Effector memory CD4-positive, alpha-beta T cell (primary cell): ENCODE measurements around the gene CLBA1.
A peak's percentile ranks its signal among the peaks of the same experiment; 100 is the strongest.

Experiments
- DNase-seq, 3 donors: peaks; one replicate each; pipeline ENCODE4 v3.0.0-alpha.2; 2020
- H3K27ac ChIP-seq: 2 replicates; pipeline ENCODE4 v1.7.0; 2013; ENCODE audit warnings: mild to moderate bottlenecking, low read length, moderate library complexity; ENCODE audit not compliant: insufficient read depth, poor library complexity, severe bottlenecking
- H3K27me3 ChIP-seq: replicated peaks from 2 replicates; pipeline ENCODE4 v1.7.0; 2013; ENCODE audit warnings: mild to moderate bottlenecking, low read length; ENCODE audit not compliant: insufficient read depth, control insufficient read depth, poor library complexity, severe bottlenecking
- H3K36me3 ChIP-seq: 2 replicates; pipeline ENCODE4 v1.7.0; 2013; ENCODE audit warnings: mild to moderate bottlenecking, low read length, moderate library complexity; ENCODE audit not compliant: control insufficient read depth, insufficient read depth
- H3K4me1 ChIP-seq: 2 replicates; pipeline ENCODE4 v1.7.0; 2013; ENCODE audit warnings: low read length, mild to moderate bottlenecking; ENCODE audit not compliant: control insufficient read depth, insufficient read depth, poor library complexity, severe bottlenecking
- H3K4me3 ChIP-seq: 2 replicates; pipeline ENCODE4 v1.7.0; 2013; ENCODE audit warnings: low read length, low read depth, mild to moderate bottlenecking; ENCODE audit not compliant: insufficient read depth, poor library complexity, severe bottlenecking
- H3K9me3 ChIP-seq: 2 replicates; pipeline ENCODE4 v1.7.0; 2013; ENCODE audit warnings: mild to moderate bottlenecking, low read length, moderate library complexity; ENCODE audit not compliant: control insufficient read depth
- total RNA-seq, 3 donors: gene quantifications; one replicate each; lab custom pipeline; 2026; lab: John Stamatoyannopoulos, UW

CLBA1 gene
- 2.7 to 3.5 (median 3.1) reads per million in 3 donors for total RNA-seq

DNA sequence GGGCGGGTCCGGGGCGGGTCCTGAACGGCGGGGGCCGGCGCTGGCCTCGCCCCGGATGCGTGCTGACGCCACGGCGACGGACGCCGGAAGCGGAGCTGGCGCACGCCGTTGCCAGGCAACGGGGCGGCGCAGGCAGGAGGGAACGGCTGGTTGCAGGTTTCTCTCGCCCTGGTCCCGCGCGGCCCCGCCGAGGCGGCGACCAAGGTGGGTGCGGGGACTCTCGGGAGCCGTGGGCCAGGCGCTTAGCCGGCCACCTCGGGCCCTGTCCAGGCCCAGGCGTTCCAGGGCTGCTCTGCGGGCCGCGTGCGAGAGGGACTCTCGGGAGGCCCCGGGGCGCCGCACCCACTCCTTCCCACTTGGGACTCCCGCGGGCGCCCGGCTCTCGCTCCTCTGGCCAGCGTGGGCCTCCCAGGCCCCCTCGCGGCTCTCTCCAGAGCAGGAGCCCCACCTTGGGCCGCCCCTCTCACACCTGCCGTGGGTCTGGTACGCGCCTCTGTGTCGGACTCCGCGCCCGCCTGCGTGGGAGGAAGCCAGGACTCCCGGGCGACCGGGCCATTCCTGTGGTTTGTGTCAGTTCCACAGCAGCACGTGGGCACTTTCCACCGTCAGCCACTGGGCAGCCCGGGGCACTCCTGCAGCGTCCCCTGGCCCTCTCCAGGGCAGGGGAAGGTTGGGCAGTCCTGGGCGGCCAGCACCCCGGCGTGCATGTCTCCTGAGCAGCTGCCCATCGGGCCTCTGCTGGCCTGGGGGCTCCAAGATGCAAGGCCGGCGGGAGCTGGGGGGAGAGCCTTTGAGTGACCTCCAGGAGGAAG, at the start of gene CLBA1:
Gene CLBA1 (plus strand): TSS at position 114 of the 812 bp plus-strand sequence. CDS start 644 bp downstream, at position 758.
- Histone ChIP-seq H3K4me1 (peaks cover 6% of the 10 kb centered on the region), H3K27me3 (no peaks in the 10 kb centered on the region), H3K4me3 (peak within 1 kb of the TSS; percentile 66), H3K27ac (peak within 1 kb of the TSS; percentile 69), H3K36me3 (no peaks in the 10 kb centered on the region), H3K9me3 (no peaks in the 10 kb centered on the region)
- peak; percentile 81 to 83 (median 82) for DNase-seq

DNA sequence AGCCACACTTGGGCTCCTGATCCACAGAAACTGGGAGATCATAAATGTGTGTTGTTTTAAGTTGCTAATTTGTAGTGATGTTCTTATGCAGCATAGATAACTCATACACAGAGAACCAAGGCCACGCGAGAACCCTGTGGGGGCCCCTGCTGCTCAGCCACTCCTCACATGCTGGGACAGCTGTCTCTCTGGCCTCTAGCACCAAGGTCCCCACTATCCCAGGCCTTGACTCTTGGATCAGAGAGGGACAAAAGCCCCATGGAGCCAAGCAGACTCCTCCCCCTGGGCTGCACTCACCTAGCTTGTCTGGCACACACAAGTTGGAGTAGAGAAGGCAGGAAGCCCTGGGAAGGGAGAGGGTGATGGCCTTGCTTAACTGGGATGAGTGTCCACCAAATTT, 49.6 kb upstream of the CLBA1 start:
- no peaks in the 10 kb centered on the region for H3K9me3 ChIP-seq
- no peak overlapping the region for H3K4me3 ChIP-seq
- H3K4me1 ChIP-seq: peaks cover 9% of the 10 kb centered on the region
- H3K27ac ChIP-seq: no peak overlapping the region
- H3K27me3 ChIP-seq: peaks cover 5% of the 10 kb centered on the region
- no peak for DNase-seq
- no peaks in the 10 kb centered on the region for H3K36me3 ChIP-seq

DNA sequence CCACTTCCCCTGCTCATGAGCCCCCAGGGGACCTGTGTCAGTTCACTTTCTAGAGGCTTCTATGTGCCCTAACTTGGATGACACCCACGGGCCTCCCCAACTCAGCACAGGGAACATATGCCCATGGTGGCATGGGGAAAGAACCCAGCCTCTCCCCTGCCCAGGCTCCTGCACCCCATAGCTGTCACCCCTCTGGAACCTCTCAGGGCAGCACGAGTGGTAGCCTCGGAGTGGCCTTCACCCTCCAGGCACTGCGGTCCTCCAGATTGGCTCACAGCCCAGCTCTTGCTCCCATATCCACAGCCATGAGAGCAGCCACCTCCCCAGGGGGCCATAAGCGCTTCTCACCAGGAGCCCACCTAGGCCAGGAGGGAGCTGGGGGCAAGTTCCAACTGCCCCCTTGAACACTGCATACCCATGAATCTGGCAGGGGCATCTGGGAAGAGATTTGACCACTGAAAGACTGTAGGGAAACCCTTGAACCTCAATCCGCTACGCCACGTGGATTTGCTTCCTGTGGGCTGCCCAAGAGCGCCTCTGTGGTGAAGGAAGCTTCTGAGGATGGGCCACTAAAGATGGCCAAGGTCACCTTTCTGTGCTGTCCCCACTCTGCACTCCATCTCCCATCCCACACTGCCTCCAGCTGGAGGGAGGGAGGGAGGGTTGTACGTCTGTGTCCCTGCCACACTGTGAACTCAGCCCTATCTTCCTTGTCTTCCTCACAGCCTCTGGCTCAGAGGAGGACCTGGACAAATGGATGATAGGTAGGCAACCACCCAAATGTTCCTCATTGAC, 49.0 kb upstream of the CLBA1 start:
- H3K36me3 ChIP-seq: no peaks in the 10 kb centered on the region
- DNase-seq: no peak
- peaks cover 5% of the 10 kb centered on the region for H3K27me3 ChIP-seq
- peaks cover 9% of the 10 kb centered on the region for H3K4me1 ChIP-seq
- no peak overlapping the region for H3K27ac ChIP-seq
- H3K9me3 ChIP-seq: no peaks in the 10 kb centered on the region
- H3K4me3 ChIP-seq: no peak overlapping the region

DNA sequence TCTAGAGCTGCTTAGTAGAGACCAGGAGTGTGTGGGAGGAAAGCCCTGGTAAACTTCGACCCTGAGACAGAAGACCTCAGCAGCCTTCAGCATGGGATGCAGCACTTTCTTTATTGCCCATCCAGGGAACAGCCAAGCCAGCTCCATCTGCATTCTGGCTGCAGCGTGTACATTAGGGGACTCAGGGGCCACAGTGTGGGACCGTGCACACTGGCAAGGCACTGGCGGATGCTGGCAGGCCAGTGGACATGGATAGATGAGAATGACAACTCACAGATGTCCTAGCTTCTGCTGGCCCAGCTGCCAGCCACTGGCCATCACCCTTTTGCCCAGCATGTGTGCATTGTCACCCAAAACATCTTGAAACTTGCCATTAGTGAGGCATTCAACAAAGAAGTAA, 48.4 kb upstream of the CLBA1 start:
- peaks cover 5% of the 10 kb centered on the region for H3K27me3 ChIP-seq
- no peaks in the 10 kb centered on the region for H3K36me3 ChIP-seq
- no peak for DNase-seq
- peaks cover 9% of the 10 kb centered on the region for H3K4me1 ChIP-seq
- no peak overlapping the region for H3K27ac ChIP-seq
- no peak overlapping the region for H3K4me3 ChIP-seq
- no peaks in the 10 kb centered on the region for H3K9me3 ChIP-seq

DNA sequence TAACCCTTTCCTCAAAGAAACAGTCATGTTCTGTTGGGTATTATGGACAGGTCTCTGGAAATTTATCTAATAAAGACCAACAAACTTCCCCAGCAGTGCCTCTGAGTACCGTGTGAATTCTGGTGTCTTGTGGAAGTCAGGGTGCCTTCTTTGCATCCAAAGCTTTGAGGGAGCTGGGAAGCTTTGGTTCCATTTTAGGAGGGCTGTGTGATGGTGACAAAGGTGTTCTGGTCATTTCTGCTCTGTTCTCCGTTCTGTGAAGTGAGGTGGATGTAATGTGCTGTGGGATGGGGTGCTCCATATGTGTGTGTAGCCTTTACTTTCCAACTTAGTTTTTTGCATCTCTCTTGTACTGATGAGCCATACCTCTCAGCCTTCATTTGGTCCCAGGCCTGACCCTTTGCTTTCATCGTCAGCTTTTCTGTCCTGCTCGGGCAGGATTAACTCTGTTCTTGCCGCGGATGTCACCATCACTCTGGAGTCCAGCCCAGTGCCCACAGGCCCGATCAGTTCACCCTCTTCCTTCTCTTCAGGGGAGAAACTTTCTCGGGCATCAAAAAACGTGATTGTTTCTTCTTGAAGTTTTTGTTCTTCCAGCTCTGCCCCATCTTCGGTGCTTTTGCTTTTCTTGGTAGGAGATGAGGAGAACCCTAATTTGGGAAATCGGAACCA, 47.8 kb upstream of the CLBA1 start:
- no peak overlapping the region for H3K4me3 ChIP-seq
- peaks cover 5% of the 10 kb centered on the region for H3K27me3 ChIP-seq
- no peak for DNase-seq
- H3K9me3 ChIP-seq: no peaks in the 10 kb centered on the region
- no peaks in the 10 kb centered on the region for H3K36me3 ChIP-seq
- peaks cover 8% of the 10 kb centered on the region for H3K4me1 ChIP-seq
- no peak overlapping the region for H3K27ac ChIP-seq

DNA sequence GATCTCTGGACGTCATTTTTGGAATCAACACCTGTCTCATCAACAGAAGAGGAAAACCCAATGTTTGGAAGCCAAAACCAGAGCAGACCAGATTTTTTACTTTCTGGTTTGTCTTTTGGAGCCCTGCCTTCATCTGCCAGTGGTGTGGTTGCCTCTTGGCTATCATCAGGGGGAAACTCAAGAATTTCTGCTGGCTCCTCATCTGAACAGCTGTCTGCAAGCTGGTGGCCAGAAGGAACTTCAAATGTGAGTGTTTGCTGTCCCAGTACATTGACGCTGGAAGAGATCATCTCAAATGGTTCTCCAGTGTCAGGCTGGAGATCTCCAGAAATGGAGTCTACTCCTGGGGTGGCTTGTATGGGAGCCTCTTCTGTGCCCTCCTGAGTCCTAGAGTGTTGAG, 47.2 kb upstream of the CLBA1 start:
- peaks cover 5% of the 10 kb centered on the region for H3K27me3 ChIP-seq
- DNase-seq: no peak
- H3K9me3 ChIP-seq: no peaks in the 10 kb centered on the region
- H3K4me1 ChIP-seq: peaks cover 4% of the 10 kb centered on the region
- no peak overlapping the region for H3K27ac ChIP-seq
- no peak overlapping the region for H3K4me3 ChIP-seq
- no peaks in the 10 kb centered on the region for H3K36me3 ChIP-seq

DNA sequence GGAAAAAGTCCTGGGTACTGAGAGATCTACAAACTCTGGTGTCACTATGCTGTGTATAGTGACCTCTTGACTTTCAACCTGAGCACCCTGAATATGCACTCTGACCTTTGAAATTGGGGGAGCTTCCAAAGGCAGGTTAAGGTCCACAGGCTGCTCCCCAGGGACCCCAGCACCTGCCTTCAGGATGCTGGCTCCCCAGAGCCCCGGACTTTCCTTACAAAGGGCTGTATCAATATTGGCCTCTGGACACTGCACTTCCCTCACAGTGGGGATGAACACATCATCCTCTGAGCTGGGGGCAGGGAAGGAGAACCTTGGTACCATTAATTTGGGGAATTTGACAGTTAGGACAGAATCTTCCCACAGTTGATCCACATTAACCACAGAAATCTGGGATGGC, 46.6 kb upstream of the CLBA1 start:
- no peaks in the 10 kb centered on the region for H3K36me3 ChIP-seq
- H3K27ac ChIP-seq: no peak overlapping the region
- peaks cover 5% of the 10 kb centered on the region for H3K27me3 ChIP-seq
- H3K9me3 ChIP-seq: no peaks in the 10 kb centered on the region
- DNase-seq: no peak
- H3K4me1 ChIP-seq: peaks cover 4% of the 10 kb centered on the region
- no peak overlapping the region for H3K4me3 ChIP-seq

DNA sequence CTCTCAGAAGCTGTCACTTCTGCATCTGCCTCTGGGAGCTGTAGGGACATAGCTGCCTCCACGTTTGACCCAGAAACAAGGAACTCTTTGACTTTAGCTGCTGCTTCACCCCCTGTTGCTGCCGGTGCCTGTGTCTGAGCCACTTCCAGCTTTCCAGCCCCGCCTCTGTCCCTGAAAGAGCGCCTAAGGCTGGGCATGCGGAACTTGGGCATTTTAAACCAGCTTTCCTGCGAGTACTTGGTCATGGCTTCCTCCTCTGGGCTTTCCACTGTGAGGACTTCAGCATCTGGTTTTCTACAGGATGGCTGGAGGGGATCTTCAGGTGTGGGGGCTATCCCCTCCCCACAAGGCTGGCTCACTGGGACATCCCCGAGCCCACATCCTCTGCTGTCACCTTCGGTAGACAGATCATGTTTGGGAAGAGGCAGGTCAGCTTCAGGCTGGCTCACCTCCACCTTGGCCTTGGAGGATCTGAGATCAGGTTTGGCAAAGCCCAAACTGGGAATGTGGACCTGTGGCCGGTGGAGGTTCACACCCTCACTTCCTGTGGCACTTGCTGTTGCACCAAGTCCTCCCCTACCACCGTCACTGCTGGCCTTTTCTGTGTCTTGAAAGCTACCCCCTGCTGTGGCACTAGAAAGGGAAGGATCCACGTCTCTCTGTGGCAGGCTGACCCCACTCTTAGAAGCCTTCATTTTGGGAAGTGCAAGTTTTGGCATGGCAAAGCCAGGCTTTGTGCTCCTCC, 45.8 kb upstream of the CLBA1 start:
- Histone ChIP-seq H3K27me3 (no peaks in the 10 kb centered on the region), H3K36me3 (no peaks in the 10 kb centered on the region), H3K4me1 (no peaks in the 10 kb centered on the region), H3K9me3 (no peaks in the 10 kb centered on the region), H3K27ac (no peak overlapping the region), H3K4me3 (no peak overlapping the region)
- DNase-seq: no peak

DNA sequence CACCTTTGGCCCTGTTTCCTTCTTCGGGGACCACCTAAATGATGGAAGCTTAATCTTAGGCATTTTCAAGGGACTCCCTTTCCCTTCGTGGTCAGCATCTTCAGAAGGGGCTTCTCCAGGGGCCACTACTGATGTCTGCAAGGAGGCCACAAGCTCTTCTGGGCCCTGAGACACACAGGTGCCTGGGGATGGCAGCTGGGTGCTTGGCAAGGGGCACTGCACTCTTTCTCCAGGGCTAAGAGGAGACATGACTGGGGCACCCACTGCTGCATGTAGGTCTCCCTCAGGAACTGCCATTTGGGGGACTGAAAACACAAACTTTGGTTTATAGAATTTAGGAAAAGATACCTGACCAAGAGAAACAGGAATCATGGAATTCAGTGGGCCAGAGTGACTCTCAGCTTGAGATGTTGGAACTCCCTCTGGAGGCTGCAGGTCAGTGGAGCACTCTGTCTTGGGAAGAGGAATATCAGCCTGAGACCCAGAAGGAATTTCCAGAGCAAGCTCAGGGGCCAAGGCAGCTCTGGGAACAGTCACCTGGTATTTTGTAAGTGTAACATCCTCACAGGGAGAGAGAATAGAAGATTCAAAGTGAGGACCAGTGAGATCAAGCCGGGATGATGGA, 45.0 kb upstream of the CLBA1 start:
- no peaks in the 10 kb centered on the region for H3K27me3 ChIP-seq
- no peaks in the 10 kb centered on the region for H3K36me3 ChIP-seq
- H3K4me3 ChIP-seq: no peak overlapping the region

More for the DNA sequence above, 45.0 kb upstream of the CLBA1 start:
- Histone ChIP-seq H3K9me3 (no peaks in the 10 kb centered on the region), H3K27ac (no peak overlapping the region), H3K4me1 (no peaks in the 10 kb centered on the region)
- no peak for DNase-seq
